ENCODE data around the gene CPVL. TPM values are rescaled to one million over a fixed set of nuclear protein-coding genes. Genes with fewer than 3 reads are reported as not detected.
A peak's percentile ranks its signal among the peaks of the same experiment; 100 is the strongest.
"Not testable (repeated sequence)": the region's sequence is repeated elsewhere in the genome, so short reads cannot be mapped to it uniquely, and the experiment has no call there.

Gene CPVL
- polyA plus RNA-seq, 3 donors: 51.7 to 73.9 (median 57.5) TPM

GRCh38 chr7:29099896-29100847 lies 46.2 kb downstream of the CPVL start:
- DNase-seq: no peak

DNA sequence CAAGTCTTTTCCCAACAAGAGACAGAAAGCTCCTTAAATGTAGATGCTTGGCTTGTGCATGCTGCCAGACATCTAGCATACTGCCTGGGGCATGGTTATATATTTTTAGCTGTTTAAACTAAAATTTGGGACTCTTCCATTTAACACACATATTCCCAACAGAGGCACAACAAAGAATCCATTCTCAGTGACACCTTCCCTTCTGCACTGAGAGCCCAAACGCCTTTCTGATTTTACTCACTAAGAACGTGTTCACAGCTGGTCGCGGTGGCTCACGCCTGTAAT lies 49.9 kb downstream of the CPVL start:
- no peak for DNase-seq

- no peak for DNase-seq
Observed at GRCh38 chr7:29095631-29096445, 50.5 kb downstream of the CPVL start.

GRCh38 chr7:29093091-29093490 lies 53.2 kb downstream of the CPVL start:
- DNase-seq: not testable (repeated sequence)

DNA sequence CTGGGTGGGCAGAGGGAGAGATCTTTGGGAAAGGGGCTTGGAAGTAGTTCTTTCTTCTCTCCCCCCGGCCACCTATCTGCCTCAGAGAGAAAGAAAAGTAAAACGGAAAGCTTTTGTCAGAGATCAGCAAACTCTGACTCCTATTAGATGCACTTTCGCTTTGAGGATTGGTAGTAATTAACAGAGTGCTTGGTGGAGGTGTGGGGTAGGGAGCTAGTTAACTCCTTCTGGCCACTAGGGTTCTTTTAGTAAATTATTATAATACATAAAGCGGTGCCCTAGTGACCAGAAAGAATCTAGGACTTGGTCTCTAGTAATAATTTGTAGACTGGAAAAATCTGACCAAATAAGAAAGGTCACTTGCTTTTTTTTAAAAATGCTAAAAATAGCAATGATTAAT lies 54.6 kb downstream of the CPVL start:
- no peak for DNase-seq

DNA sequence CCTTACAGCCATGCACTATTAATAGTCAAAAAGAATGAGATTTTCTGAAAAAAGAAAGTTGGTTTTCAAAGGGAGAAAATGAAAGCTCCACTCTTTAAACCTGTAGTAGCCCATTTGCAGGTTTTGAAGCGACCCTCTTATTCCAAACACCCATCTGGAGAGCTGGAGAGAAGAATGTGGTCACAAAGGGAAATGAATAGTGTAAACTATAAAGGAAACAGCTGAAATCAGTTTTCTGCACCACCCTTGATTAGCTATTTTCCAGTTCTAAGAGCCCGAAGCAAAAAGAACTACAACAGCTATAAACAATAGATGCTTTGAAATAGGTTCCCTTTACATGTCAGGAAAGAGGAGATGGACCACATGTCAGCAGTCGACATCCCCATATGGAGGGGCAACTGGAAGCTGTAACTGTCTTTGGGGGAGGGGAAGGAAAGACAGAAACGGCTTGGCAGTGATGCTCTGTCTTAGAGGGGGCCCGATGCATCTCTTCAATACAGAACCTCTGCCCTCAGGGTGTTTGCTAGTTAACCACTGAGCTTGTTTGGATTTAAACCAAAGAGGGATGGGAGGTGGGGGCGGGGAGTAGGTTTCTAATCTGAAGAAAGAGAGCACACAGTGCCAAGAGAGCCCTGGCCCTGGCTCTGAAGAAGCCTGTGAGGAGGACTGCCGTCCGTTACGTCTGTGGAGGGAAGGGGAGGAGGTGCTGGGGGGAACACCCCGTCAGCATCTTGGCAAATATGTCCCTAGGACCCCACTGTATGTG lies 55.3 kb downstream of the CPVL start:
- peak; percentile 78 for DNase-seq

GRCh38 chr7:29090151-29090805 lies 56.1 kb downstream of the CPVL start:
- no peak for DNase-seq

DNA sequence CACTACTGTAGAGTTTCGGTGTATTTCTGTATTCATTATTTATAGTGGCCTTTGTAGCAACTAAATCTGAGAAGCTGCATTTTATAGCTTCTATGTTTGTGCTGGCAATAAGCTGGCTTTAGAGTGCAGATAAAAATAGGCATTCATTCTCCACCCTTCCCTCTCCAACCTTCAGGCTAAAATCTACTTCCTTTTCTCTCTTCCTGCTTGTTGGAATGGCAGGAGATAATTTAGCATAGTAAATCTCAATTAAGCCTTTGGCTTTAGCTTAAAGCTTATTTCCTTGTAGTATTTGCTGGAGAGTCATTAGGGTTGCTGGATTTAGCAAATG lies 58.5 kb downstream of the CPVL start:
- DNase-seq: peak; percentile 68

- DNase-seq: no peak
Observed at GRCh38 chr7:29086545-29086944, 59.8 kb downstream of the CPVL start.

GRCh38 chr7:29084832-29085231 lies 61.5 kb downstream of the CPVL start:
- DNase-seq: no peak

GRCh38 chr7:29080803-29081202 lies 65.5 kb downstream of the CPVL start:
- DNase-seq: no peak

- DNase-seq: no peak
Observed at GRCh38 chr7:29078311-29079260, 67.8 kb downstream of the CPVL start.

- no peak for DNase-seq
Observed at GRCh38 chr7:29077854-29078253, 68.5 kb downstream of the CPVL start.

- no peak for DNase-seq
Observed at GRCh38 chr7:29077176-29077575, 69.2 kb downstream of the CPVL start.

DNA sequence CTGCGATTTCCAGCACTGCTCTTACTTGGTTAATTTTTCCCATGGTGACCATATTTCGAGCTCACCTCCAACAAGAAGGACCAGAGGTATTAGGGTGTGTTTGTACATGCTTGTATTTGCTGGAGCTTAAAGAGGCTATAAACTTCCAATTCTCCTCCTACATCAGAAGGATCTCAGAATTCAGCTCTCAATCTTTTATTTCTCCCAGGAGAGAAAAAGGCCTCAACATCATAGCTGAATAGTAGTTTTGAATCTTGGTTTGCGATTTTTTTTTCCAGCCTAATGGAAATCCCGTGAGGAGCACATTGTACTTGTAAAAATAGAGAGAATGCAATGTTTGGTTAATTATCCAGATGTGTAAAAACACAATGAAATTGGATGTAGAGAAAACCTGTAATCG lies 69.7 kb downstream of the CPVL start:
- no peak for DNase-seq

GRCh38 chr7:29075606-29076005 lies 70.7 kb downstream of the CPVL start:
- DNase-seq: no peak

DNA sequence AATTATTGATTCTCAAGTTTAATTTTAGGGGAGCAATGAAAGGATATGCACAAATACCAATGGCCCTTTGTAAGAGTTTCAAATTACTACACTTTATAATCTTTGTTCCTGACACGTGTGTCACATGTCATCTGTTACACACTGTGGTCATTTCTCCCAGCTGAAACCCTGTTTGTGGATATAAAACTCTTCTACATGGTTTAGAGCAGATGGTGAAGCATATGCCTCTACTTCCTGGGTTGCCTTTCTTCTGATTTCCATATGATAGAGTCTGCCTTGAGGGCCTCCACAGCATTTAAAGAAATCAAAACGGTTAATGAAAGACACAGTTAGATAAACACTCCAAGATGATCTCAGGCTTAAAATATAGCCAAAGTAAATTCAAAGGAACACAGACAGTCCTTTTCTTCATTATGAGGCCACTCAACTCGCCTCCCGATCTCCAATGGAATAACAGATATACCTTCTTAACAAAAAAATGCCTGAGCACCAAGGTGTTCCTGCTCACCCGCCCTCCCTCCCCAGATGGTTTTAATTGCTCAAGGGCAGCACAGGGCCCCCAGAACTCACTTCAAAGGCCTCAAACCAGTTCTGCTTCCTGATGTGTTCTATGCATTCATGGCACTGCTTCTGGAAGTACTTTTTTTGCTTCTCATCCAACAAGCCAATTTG lies 75.0 kb downstream of the CPVL start:
- no peak for DNase-seq

GRCh38 chr7:29066641-29067040 lies 79.7 kb downstream of the CPVL start:
- DNase-seq: no peak

- DNase-seq: no peak
Observed at GRCh38 chr7:29065181-29065857, 81.0 kb downstream of the CPVL start.

DNA sequence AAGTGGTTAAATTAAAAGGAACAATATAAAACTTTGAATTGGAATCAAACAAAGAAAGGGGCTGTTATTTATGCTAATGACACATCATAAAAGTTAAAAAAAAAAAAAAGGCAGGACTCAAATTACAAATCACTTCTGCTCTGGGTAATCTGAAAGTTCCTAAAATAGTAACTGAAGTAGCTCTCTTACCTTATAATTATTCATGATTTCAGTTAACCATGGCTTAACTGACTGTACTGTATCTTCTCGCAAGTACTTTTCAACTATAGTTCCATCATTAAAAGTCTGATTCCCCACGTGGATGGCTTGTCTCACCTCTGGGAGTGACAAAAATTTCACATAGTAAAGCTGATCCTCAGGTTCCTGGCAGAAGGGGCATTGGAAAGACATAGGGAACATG lies 82.5 kb downstream of the CPVL start:
- no peak for DNase-seq
